Uterus (tissue), 2 donors: ENCODE measurements around the gene LEF1.

ENCODE experiments used
- POLR2A ChIP-seq, 2 donors: fragments of 450-650 bp; IDR thresholded peaks; one replicate each; pipeline ENCODE4 v1.6.1; 2016; ENCODE audit warnings: antibody characterized with exemption in 2 of 2, mild to moderate bottlenecking in 1 of 2, moderate library complexity in 1 of 2
- TF ChIP-seq, protein P1 (sequence below), 4 experiments: fragments of 200-600 bp in 2 of 4; fragments of 450-650 bp in 2 of 4; sonication (generic) in 2 of 4; IDR thresholded peaks; one replicate each; pipeline ENCODE4 v1.5.1; 2016 to 2019; ENCODE audit warnings: antibody characterized with exemption in 4 of 4, mild to moderate bottlenecking in 2 of 4, moderate library complexity in 1 of 4

DNA sequence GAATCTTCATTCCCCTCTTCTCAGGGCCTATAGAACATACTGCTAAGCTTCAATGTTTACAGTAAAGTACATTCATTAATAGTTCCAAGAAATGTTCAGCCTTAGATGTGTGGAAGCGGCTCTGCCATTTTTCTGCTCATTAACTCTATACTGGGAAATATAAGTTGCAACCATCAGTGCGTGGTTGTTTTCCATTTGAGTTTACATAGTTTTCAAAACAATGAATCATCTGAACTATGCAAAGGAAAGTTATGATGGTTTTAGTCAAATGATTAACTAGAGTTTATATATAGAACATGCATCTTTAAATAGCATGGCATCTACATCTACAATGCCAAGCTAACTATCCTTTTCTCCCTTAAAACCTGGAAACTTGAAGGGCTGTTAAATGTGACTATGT is 29.6 kb downstream of the LEF1 start:
- TF ChIP-seq, protein P1, sequence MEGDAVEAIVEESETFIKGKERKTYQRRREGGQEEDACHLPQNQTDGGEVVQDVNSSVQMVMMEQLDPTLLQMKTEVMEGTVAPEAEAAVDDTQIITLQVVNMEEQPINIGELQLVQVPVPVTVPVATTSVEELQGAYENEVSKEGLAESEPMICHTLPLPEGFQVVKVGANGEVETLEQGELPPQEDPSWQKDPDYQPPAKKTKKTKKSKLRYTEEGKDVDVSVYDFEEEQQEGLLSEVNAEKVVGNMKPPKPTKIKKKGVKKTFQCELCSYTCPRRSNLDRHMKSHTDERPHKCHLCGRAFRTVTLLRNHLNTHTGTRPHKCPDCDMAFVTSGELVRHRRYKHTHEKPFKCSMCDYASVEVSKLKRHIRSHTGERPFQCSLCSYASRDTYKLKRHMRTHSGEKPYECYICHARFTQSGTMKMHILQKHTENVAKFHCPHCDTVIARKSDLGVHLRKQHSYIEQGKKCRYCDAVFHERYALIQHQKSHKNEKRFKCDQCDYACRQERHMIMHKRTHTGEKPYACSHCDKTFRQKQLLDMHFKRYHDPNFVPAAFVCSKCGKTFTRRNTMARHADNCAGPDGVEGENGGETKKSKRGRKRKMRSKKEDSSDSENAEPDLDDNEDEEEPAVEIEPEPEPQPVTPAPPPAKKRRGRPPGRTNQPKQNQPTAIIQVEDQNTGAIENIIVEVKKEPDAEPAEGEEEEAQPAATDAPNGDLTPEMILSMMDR (IDR thresholded peaks at IDR 0.05), result no peak
- no peak for TF ChIP-seq POLR2A (IDR thresholded peaks at IDR 0.05)
